Stomach (tissue), 9 donors: ENCODE data around the gene BCL11B. TPM values are rescaled to one million over a fixed set of nuclear protein-coding genes. Genes with fewer than 3 reads are reported as not detected.

ENCODE experiments used
- DNase-seq, 2 donors: peaks; one replicate each; pipeline versions ENCODE4 v3.0.0 to v3.0.0-alpha.2; 2013 to 2019
- H3K27ac ChIP-seq, 5 donors: fragments of 200-600 bp in 4 of 5; sonication (generic) in 4 of 5; one replicate each; pipeline ENCODE4 v1.5.1; 2013 to 2019; ENCODE audit warnings: mild to moderate bottlenecking in 1 of 5, moderate library complexity in 1 of 5
- H3K27me3 ChIP-seq, 3 donors: fragments of 200-600 bp; sonication (generic); one replicate each; pipeline ENCODE4 v1.5.1; 2017 to 2019; ENCODE audit warnings: mixed run types in 1 of 3
- H3K36me3 ChIP-seq, 4 donors: fragments of 200-600 bp; sonication (generic); 1 replicate in 3 of 4; 2 replicates in 1 of 4; pipeline ENCODE4 v1.5.1; 2016 to 2019
- H3K4me1 ChIP-seq, 4 donors: fragments of 200-600 bp; sonication (generic); one replicate each; pipeline ENCODE4 v1.5.1; 2016 to 2019
- H3K4me3 ChIP-seq, 4 donors: fragments of 200-600 bp; sonication (generic) in 3 of 4; one replicate each; pipeline ENCODE4 v1.5.1; 2016 to 2019; ENCODE audit warnings: mild to moderate bottlenecking in 1 of 4
- H3K9me3 ChIP-seq, 4 donors: fragments of 200-600 bp; sonication (generic); one replicate each; pipeline ENCODE4 v1.5.1; 2016 to 2019
- CTCF ChIP-seq, 7 experiments: fragments of 450-650 bp in 4 of 7; fragments of 200-600 bp in 3 of 7; sonication (generic) in 3 of 7; IDR thresholded peaks; one replicate each; pipeline ENCODE4 v1.5.1; 2016 to 2019; ENCODE audit warnings: antibody characterized with exemption in 7 of 7, control low read depth in 2 of 7, mild to moderate bottlenecking in 1 of 7
- EP300 ChIP-seq: sonication (generic); formaldehyde crosslinking; IDR thresholded peaks from one replicate; pipeline ENCODE4 v1.6.1; 2017; ENCODE audit warnings: antibody characterized with exemption
- POLR2A ChIP-seq, 4 donors: fragments of 450-650 bp; IDR thresholded peaks; one replicate each; pipeline ENCODE4 v1.6.1; 2016; ENCODE audit warnings: antibody characterized with exemption in 4 of 4, control low read depth in 2 of 4, mild to moderate bottlenecking in 1 of 4, moderate library complexity in 1 of 4
- POLR2AphosphoS5 ChIP-seq, 3 donors: sonication (generic); formaldehyde crosslinking; IDR thresholded peaks; one replicate each; pipeline ENCODE4 v1.6.1; 2016; ENCODE audit warnings: antibody characterized with exemption in 3 of 3
- WGBS, 5 donors: extraction: QIAGEN DNeasy Blood & Tissue Kit in 3 of 5; methylation state at CpG; one replicate each; pipeline versions ENCODE4 v1.1.5 to v1.1.7; 2013 to 2018; 5-methylcytosine and 5-hydroxymethylcytosine counted together
- intact Hi-C: fragments of 100-400 bp; cut with DNase I; formaldehyde crosslinking; loops from one replicate; pipeline ENCODE4 v1.15.1; 2023; ENCODE audit warnings: low total_unique reads
- polyA plus RNA-seq, 3 donors: library from polyadenylated mRNA; stranded (reverse); fragments of 200-250 nt; gene quantifications; one replicate each; pipeline ENCODE4 v1.2.3, GENCODE V29; 2013
- total RNA-seq, 5 donors: library from RNA; depleted of rRNA; stranded (reverse); fragments of >200 nt; gene quantifications; one replicate each; pipeline versions ENCODE4 v1.1.0 to v1.2.3, GENCODE V29; 2014 to 2016
- donor health status: healthy with polysubstance abuse.
- donor health status: Bipolar disorder and iron deficiency.
- donor health status: healthy.

BCL11B gene
- total and polyA plus RNA-seq, 8 donors: 0.15 to 9.6 (median 1.3) TPM; not detected in 1

- Histone ChIP-seq H3K36me3 (no peaks in the 10 kb centered on the region), H3K27me3 (peaks cover 0 to 5% (median 0%) of the 10 kb centered on the region in 3 donors), H3K27ac (no peak overlapping the region), H3K9me3 (no peaks in the 10 kb centered on the region), H3K4me3 (no peak overlapping the region), H3K4me1 (peaks cover 0 to 7% (median 0%) of the 10 kb centered on the region in 4 donors)
- 81 to 88% (median 88%) methylated on average over 6 of the region's 6 CpGs for WGBS, 5 donors
- TF ChIP-seq CTCF (IDR thresholded peaks at IDR 0.05): no peak
- no peak for TF ChIP-seq POLR2AphosphoS5 (IDR thresholded peaks at IDR 0.05)
- no peak for TF ChIP-seq EP300
- no peak for TF ChIP-seq POLR2A (IDR thresholded peaks at IDR 0.05)
- intact Hi-C loops: no loop called here
- DNase-seq: no peak
Measured at GRCh38 chr14:99182548-99183250, 89.3 kb downstream of the BCL11B start.

- intact Hi-C loops: no loop called here
- no peak for DNase-seq
- Histone ChIP-seq H3K4me1 (peaks cover 0 to 7% (median 0%) of the 10 kb centered on the region in 4 donors), H3K9me3 (no peaks in the 10 kb centered on the region), H3K27me3 (peaks cover 0 to 2% (median 0%) of the 10 kb centered on the region in 3 donors), H3K4me3 (no peak overlapping the region), H3K27ac (no peak overlapping the region), H3K36me3 (no peaks in the 10 kb centered on the region)
- WGBS, 5 donors: 81 to 91% (median 89%) methylated on average over 17 of the region's 17 CpGs
- TF ChIP-seq CTCF (IDR thresholded peaks at IDR 0.05): no peak
Measured at GRCh38 chr14:99181804-99182520, 90.0 kb downstream of the BCL11B start.

- Histone ChIP-seq H3K4me3 (no peak overlapping the region), H3K27ac (no peak overlapping the region), H3K36me3 (no peaks in the 10 kb centered on the region), H3K4me1 (peaks cover 0 to 7% (median 0%) of the 10 kb centered on the region in 4 donors), H3K27me3 (no peaks in the 10 kb centered on the region), H3K9me3 (no peaks in the 10 kb centered on the region)
- intact Hi-C loops: no loop called here
- WGBS, 5 donors: 65 to 82% (median 78%) methylated on average over 10 to 11 of the region's 11 CpGs
- no peak for DNase-seq
- TF ChIP-seq POLR2AphosphoS5 (IDR thresholded peaks at IDR 0.05) (no peak), CTCF (IDR thresholded peaks at IDR 0.05) (no peak)
Measured at GRCh38 chr14:99181241-99181640, 90.8 kb downstream of the BCL11B start.

GRCh38 chr14:99179946-99180345 is 92.1 kb downstream of the BCL11B start:
- intact Hi-C loops: no loop called here
- H3K9me3 ChIP-seq: no peaks in the 10 kb centered on the region
- H3K4me1 ChIP-seq: peaks cover 0 to 7% (median 0%) of the 10 kb centered on the region in 4 donors
- TF ChIP-seq POLR2AphosphoS5 (IDR thresholded peaks at IDR 0.05) (no peak), CTCF (IDR thresholded peaks at IDR 0.05) (no peak), EP300 (no peak), POLR2A (IDR thresholded peaks at IDR 0.05) (no peak)
- no peak for DNase-seq
- no peaks in the 10 kb centered on the region for H3K27me3 ChIP-seq
- no peaks in the 10 kb centered on the region for H3K36me3 ChIP-seq
- no peak overlapping the region for H3K27ac ChIP-seq
- H3K4me3 ChIP-seq: no peak overlapping the region
- 82 to 85% (median 83%) methylated on average over 9 of the region's 9 CpGs for WGBS, 5 donors
